IPS-15b (cell line): ENCODE data around the gene CEP97.
"Not testable (repeated sequence)": the region's sequence is repeated elsewhere in the genome, so short reads cannot be mapped to it uniquely, and the experiment has no call there.

Experiments used
- H3K27me3 ChIP-seq: one replicate; pipeline ENCODE4 v1.6.1; 2013; ENCODE audit warnings: low read length; ENCODE audit not compliant: control insufficient read depth, insufficient read depth
- H3K36me3 ChIP-seq: one replicate; pipeline ENCODE4 v1.6.1; 2013; ENCODE audit warnings: low read length; ENCODE audit not compliant: control insufficient read depth, insufficient read depth
- H3K4me1 ChIP-seq: one replicate; pipeline ENCODE4 v1.6.1; 2013; ENCODE audit warnings: mild to moderate bottlenecking, low read length; ENCODE audit not compliant: control insufficient read depth, insufficient read depth
- H3K4me3 ChIP-seq: one replicate; pipeline ENCODE4 v1.5.1; 2013; ENCODE audit warnings: low read depth, low read length
- H3K9ac ChIP-seq: one replicate; pipeline ENCODE4 v1.6.1; 2013; ENCODE audit warnings: low read depth, mild to moderate bottlenecking, low read length
- H3K9me3 ChIP-seq: one replicate; pipeline ENCODE4 v1.6.1; 2013; ENCODE audit warnings: mild to moderate bottlenecking, low read length; ENCODE audit not compliant: control insufficient read depth, insufficient read depth

CEP97 gene

GRCh38 chr3:101724329-101725193, at the start of gene CEP97:
Gene CEP97 (plus strand): TSS chr3:101724614. CDS start chr3:101724677, 63 bp downstream.
- Histone ChIP-seq H3K27me3 (no peaks in the 10 kb centered on the region), H3K9ac (peak within 1 kb of the TSS; percentile 26), H3K36me3 (no peaks in the 10 kb centered on the region), H3K4me1 (no peaks in the 10 kb centered on the region), H3K9me3 (no peaks in the 10 kb centered on the region), H3K4me3 (peak within 1 kb of the TSS; percentile 72)

- peak overlapping the region; percentile 96 for H3K4me3 ChIP-seq
- no peak overlapping the region for H3K9ac ChIP-seq
- H3K27me3 ChIP-seq: no peaks in the 10 kb centered on the region
- no peaks in the 10 kb centered on the region for H3K4me1 ChIP-seq
- H3K9me3 ChIP-seq: no peaks in the 10 kb centered on the region
- H3K36me3 ChIP-seq: peaks cover 14% of the 10 kb centered on the region
Measured at GRCh38 chr3:101675709-101676215, 48.7 kb upstream of the CEP97 start.

- H3K4me3 ChIP-seq: peak overlapping the region; percentile 96
- H3K36me3 ChIP-seq: peaks cover 19% of the 10 kb centered on the region
- no peaks in the 10 kb centered on the region for H3K4me1 ChIP-seq
- no peaks in the 10 kb centered on the region for H3K9me3 ChIP-seq
- H3K9ac ChIP-seq: peak overlapping the region; percentile 87
- H3K27me3 ChIP-seq: no peaks in the 10 kb centered on the region
Measured at GRCh38 chr3:101676216-101676764, 48.1 kb upstream of the CEP97 start.

GRCh38 chr3:101676765-101677435, 47.5 kb upstream of the CEP97 start, which contains the start of gene ZBTB11:
Gene ZBTB11 (minus strand): TSS chr3:101677132. CDS start chr3:101676914, 218 bp downstream.
- Histone ChIP-seq H3K27me3 (no peaks in the 10 kb centered on the region), H3K36me3 (peaks cover 25% of the 10 kb centered on the region), H3K4me3 (peak within 1 kb of the TSS; percentile 96), H3K9me3 (no peaks in the 10 kb centered on the region), H3K4me1 (no peaks in the 10 kb centered on the region), H3K9ac (peak within 1 kb of the TSS; percentile 87)

GRCh38 chr3:101677436-101678286, 46.8 kb upstream of the CEP97 start:
- Histone ChIP-seq H3K4me1 (no peaks in the 10 kb centered on the region), H3K9me3 (no peaks in the 10 kb centered on the region), H3K4me3 (peak overlapping the region; percentile 55), H3K36me3 (peaks cover 31% of the 10 kb centered on the region), H3K27me3 (no peaks in the 10 kb centered on the region), H3K9ac (peak overlapping the region; percentile 47)

GRCh38 chr3:101678837-101679236, 45.6 kb upstream of the CEP97 start:
- not testable (repeated sequence) for H3K9me3 ChIP-seq, H3K4me1 ChIP-seq, H3K4me3 ChIP-seq, H3K27me3 ChIP-seq, H3K9ac ChIP-seq
- H3K36me3 ChIP-seq: peaks cover 39% of the 10 kb centered on the region

GRCh38 chr3:101680466-101680865, 43.9 kb upstream of the CEP97 start:
- Histone ChIP-seq H3K4me3 (no peak overlapping the region), H3K36me3 (peaks cover 50% of the 10 kb centered on the region), H3K4me1 (peaks cover 4% of the 10 kb centered on the region)

GRCh38 chr3:101685050-101685400, 39.4 kb upstream of the CEP97 start:
- peak overlapping the region; percentile 96 for H3K4me3 ChIP-seq
- no peaks in the 10 kb centered on the region for H3K9me3 ChIP-seq
- no peaks in the 10 kb centered on the region for H3K27me3 ChIP-seq
- H3K9ac ChIP-seq: peak overlapping the region; percentile 99
- peaks cover 48% of the 10 kb centered on the region for H3K36me3 ChIP-seq
- peaks cover 9% of the 10 kb centered on the region for H3K4me1 ChIP-seq

More at GRCh38 chr3:101680466-101680865, 43.9 kb upstream of the CEP97 start:
- Histone ChIP-seq H3K27me3 (no peaks in the 10 kb centered on the region), H3K9ac (no peak overlapping the region), H3K9me3 (no peaks in the 10 kb centered on the region)

- Histone ChIP-seq H3K4me1 (peaks cover 9% of the 10 kb centered on the region), H3K36me3 (peaks cover 40% of the 10 kb centered on the region), H3K27me3 (no peaks in the 10 kb centered on the region), H3K4me3 (peak overlapping the region; percentile 96), H3K9me3 (no peaks in the 10 kb centered on the region), H3K9ac (peak overlapping the region; percentile 99)
Measured at GRCh38 chr3:101685870-101686307, 38.5 kb upstream of the CEP97 start.

GRCh38 chr3:101687142-101687931, 37.1 kb upstream of the CEP97 start:
- H3K9ac ChIP-seq: no peak overlapping the region
- H3K36me3 ChIP-seq: peaks cover 26% of the 10 kb centered on the region
- H3K9me3 ChIP-seq: no peaks in the 10 kb centered on the region
- no peaks in the 10 kb centered on the region for H3K27me3 ChIP-seq
- peaks cover 15% of the 10 kb centered on the region for H3K4me1 ChIP-seq
- peak overlapping the region; percentile 96 for H3K4me3 ChIP-seq
